Activated CD4-positive, alpha-beta T cell treated with anti-CD3 and anti-CD28 coated beads, Interleukin-2, amount 10 ng/mL, durations not matched to agents 24 days and 14 days (primary cell): Measurements from ENCODE around the gene EXOC4. TPM values are rescaled to one million over a fixed set of nuclear protein-coding genes. Genes with fewer than 3 reads are reported as not detected.
"Not testable (repeated sequence)": the region's sequence is repeated elsewhere in the genome, so short reads cannot be mapped to it uniquely, and the experiment has no call there.

Source experiments
- DNase-seq: peaks from one replicate; pipeline ENCODE4 v3.0.0; 2022
- H3K27ac Mint-ChIP-seq: one replicate; pipeline ENCODE4 v1.8.0; 2022; ENCODE audit warnings: mild to moderate bottlenecking, mixed read lengths
- H3K27me3 Mint-ChIP-seq: one replicate; pipeline ENCODE4 v1.8.0; 2022; ENCODE audit warnings: mixed read lengths
- H3K36me3 Mint-ChIP-seq: one replicate; pipeline ENCODE4 v1.8.0; 2022; ENCODE audit warnings: low read depth, mild to moderate bottlenecking, mixed read lengths
- H3K4me1 Mint-ChIP-seq: one replicate; pipeline ENCODE4 v1.8.0; 2021; ENCODE audit warnings: mixed read lengths
- H3K4me3 Mint-ChIP-seq: one replicate; pipeline ENCODE4 v1.8.0; 2022; ENCODE audit warnings: mild to moderate bottlenecking, moderate library complexity, mixed read lengths
- H3K9me3 Mint-ChIP-seq: one replicate; pipeline ENCODE4 v1.8.0; 2021; ENCODE audit warnings: mixed read lengths
- intact Hi-C: fragments of 100-400 bp; cut with micrococcal nuclease; formaldehyde crosslinking; loops from one replicate; pipeline ENCODE4 v1.15.1; 2023
- total RNA-seq: library from RNA; stranded (reverse); gene quantifications from 2 replicates; pipeline ENCODE4 v1.2.3, GENCODE V29; 2022

EXOC4 gene
- total RNA-seq, 1 donor from 2014 or later = 53.0 TPM

DNA sequence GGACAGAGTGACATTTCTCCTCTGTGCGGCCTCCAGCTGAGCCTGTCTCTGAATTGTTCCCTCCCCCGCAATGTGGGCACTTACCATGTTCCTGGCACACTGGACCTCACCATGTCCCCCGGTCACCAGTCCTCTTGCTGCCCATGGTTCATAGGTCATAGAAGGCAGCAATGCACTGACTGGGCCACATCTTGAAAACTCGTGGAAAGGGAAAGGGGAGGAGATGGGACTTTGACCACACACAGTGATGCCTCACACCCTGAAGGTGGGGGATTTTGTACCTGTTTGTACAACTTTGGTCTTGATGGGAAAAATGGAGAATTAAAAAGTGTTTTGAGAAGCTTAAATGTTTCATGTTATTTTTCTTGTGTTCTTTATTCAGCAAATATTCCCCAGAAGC is 812.5 kb downstream of the EXOC4 start:
- H3K4me3 Mint-ChIP-seq = no peak overlapping the region
- no peak overlapping the region for H3K27ac Mint-ChIP-seq
- H3K36me3 Mint-ChIP-seq = no peaks in the 10 kb centered on the region
- H3K9me3 Mint-ChIP-seq = no peaks in the 10 kb centered on the region
- H3K27me3 Mint-ChIP-seq = no peaks in the 10 kb centered on the region
- no peak for DNase-seq
- intact Hi-C loops = no loop called here
- H3K4me1 Mint-ChIP-seq = no peaks in the 10 kb centered on the region

DNA sequence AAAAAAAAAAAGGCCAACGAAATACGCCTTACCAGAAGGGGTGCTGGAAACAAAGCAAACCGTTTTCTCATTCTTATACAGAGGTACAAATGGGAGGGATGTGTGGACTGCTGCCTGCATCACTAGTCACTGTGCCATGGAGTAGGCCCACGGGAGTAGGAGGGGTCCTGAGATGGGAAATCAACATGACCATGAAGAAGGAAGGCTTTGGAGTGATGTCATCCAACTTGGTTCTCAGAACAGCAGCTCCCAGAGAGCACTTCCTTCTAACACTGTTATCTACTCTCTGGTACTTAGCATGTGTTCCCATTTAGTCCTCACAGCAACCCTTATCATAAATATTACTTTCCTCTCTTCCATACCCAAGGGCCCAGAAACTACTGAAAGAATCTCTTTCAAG is 814.3 kb downstream of the EXOC4 start:
- Mint-ChIP-seq H3K4me1 (no peaks in the 10 kb centered on the region), H3K9me3 (no peaks in the 10 kb centered on the region), H3K27ac (no peak overlapping the region), H3K4me3 (no peak overlapping the region), H3K36me3 (no peaks in the 10 kb centered on the region), H3K27me3 (no peaks in the 10 kb centered on the region)
- no peak for DNase-seq
- intact Hi-C loops = no loop called here

DNA sequence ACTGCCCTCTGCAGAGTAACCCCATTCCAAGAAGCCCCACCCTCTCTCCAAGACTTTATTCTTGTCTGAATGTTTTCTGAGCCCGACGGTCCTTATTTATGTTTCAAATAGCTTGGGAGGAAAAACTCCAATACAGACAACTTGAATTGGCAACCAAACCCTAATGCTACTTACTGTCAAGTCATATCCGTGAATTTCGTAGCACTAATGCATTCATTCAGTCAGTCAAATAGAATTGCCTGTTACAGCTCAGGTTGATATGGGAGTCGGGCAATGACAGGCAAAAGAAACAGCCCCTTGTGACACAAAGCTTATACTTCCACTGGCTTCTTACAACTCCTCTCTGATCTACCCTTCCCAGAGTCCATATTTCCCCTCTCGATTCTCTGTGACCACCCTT is 815.8 kb downstream of the EXOC4 start:
- H3K27ac Mint-ChIP-seq = no peak overlapping the region
- intact Hi-C loops = no loop called here
- no peaks in the 10 kb centered on the region for H3K27me3 Mint-ChIP-seq
- no peak overlapping the region for H3K4me3 Mint-ChIP-seq
- no peaks in the 10 kb centered on the region for H3K4me1 Mint-ChIP-seq
- H3K36me3 Mint-ChIP-seq = no peaks in the 10 kb centered on the region
- no peaks in the 10 kb centered on the region for H3K9me3 Mint-ChIP-seq
- DNase-seq = no peak

DNA sequence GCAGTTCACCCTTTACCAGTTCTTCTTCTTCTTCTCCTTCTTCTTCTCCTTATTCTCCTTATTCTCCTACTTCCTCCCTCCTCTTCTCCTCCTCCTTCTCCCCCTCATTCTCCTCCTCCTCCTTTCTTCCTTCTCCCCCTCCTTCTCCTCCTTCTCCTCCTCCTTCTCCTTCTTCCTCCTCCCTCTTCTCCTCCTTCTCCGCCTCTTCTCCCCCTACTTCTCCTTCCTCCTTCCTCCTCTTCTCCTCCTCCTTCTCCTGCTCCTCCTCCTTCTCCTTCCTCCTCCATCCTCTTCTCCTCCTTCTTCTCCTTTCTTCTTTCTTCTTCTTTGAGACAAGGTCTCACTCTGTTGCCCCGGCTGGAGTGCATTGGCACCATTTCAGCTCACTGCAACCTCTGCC is 816.3 kb downstream of the EXOC4 start:
- Mint-ChIP-seq H3K27me3 (no peaks in the 10 kb centered on the region), H3K9me3 (no peaks in the 10 kb centered on the region), H3K4me3 (no peak overlapping the region), H3K27ac (no peak overlapping the region), H3K36me3 (no peaks in the 10 kb centered on the region), H3K4me1 (no peaks in the 10 kb centered on the region)
- intact Hi-C loops = no loop called here
- no peak for DNase-seq

DNA sequence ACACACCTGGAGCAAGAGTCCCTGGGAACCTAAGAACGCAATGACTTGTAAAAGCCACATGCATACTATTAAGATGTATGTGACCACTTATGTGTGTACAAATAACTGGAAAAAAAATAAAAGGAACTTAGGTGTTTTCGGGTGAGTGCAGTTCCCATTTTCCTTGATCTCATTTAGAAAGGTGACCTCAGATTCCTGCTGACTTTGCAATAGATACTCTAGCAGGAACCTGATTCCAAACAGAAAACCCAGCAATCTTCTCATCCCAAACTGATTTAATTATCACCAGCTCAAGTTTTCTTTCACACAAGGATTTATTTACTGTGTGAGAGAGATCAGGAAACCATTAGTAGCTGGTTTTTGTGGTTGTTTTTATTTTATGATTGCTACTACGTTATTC is 817.8 kb downstream of the EXOC4 start:
- Mint-ChIP-seq H3K4me1 (no peaks in the 10 kb centered on the region), H3K27ac (no peak overlapping the region), H3K9me3 (peaks cover 7% of the 10 kb centered on the region), H3K4me3 (no peak overlapping the region), H3K27me3 (no peaks in the 10 kb centered on the region), H3K36me3 (peaks cover 3% of the 10 kb centered on the region)
- intact Hi-C loops = no loop called here
- DNase-seq = no peak

DNA sequence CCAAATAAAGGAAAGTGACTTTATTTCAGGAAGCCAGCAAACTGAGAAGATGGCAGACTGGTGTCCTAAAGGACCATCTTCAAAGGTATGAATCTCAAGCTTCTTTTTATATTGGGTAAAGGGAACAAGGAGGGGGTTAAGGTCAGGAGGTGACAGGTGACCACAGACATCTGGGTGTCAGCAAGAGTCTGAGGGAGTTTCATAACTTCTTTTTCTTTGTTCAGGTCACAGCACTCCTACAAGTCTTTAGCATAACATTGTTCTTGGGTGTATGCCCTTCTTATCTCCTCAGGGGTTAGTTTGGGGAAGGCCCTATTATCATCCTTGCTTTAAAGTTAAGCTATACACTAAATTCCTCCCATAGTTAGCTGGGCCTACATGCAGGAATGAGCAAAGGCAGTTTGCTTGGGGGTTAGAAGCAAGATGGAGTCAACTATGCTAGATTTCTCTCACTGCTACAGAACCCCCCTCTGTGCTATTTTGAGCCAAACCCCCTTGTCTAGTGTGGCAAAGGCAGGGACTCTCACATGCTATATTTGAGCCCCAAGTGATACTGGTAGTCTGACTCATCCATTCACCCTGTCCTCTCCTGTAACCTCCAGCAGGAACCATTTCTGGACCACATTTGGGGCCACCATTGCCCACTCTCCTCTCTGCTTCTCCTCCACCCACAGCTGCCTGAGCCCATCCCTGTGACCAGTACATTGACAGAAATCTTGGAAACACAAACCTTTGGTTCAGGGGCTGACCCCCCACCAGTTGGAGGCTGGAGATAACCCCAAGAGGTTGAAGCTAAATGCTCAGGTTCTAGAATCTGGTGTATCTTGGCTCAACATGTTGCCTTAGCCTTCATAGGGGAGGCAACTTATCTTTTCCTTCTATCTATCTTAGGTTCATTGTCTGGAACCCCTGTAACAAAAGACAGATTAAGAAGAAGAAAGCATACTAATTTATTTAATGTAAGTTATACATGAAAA is 818.8 kb downstream of the EXOC4 start:
- Mint-ChIP-seq H3K4me1 (no peaks in the 10 kb centered on the region), H3K36me3 (peaks cover 3% of the 10 kb centered on the region), H3K9me3 (peaks cover 8% of the 10 kb centered on the region), H3K27ac (no peak overlapping the region), H3K4me3 (no peak overlapping the region), H3K27me3 (no peaks in the 10 kb centered on the region)
- intact Hi-C loops = no loop called here
- DNase-seq = no peak

DNA sequence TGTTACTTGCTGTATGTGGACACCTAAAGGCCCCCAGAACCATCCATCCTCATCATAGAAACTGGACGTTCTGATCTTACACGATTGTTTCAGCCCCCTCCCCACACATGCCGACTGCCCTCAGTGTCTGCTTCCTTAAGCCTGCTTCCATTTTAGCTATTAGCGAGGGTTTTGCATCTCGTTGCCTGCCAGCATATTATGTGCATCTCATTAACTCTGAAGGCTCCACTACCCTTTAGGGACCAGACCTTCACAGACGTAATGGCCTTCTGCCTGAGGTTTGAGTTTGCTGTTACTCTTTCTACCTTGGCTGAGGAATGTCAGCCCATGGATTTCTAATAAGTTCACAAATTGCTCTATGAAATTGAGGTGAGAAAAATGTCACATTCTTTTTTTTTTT is 820.4 kb downstream of the EXOC4 start:
- no peak for DNase-seq
- no peak overlapping the region for H3K27ac Mint-ChIP-seq
- peaks cover 8% of the 10 kb centered on the region for H3K9me3 Mint-ChIP-seq
- peaks cover 3% of the 10 kb centered on the region for H3K36me3 Mint-ChIP-seq
- no peak overlapping the region for H3K4me3 Mint-ChIP-seq
- H3K27me3 Mint-ChIP-seq = no peaks in the 10 kb centered on the region
- no peaks in the 10 kb centered on the region for H3K4me1 Mint-ChIP-seq
- intact Hi-C loops = no loop called here

DNA sequence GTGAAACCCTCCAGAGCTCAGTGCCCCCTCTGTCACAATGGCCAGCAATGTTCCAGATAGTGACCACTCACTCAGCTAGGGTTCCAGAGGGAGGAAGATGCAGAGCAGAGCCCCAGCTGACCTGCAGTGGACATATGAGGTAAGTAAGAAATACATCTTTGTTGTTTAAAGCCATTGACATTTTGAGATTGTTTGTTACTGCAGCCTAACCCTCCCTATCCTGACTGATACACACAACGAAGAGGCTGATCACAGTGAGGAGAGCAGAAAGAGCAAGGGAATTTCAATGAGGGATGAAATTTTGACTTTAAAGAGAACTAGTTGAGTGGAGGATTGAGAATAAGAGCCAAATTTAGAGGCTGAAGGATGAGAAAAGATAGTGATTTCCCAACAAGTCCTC is 822.9 kb downstream of the EXOC4 start:
- Mint-ChIP-seq H3K36me3 (peaks cover 3% of the 10 kb centered on the region), H3K9me3 (peaks cover 8% of the 10 kb centered on the region), H3K27me3 (no peaks in the 10 kb centered on the region), H3K4me3 (no peak overlapping the region), H3K4me1 (no peaks in the 10 kb centered on the region), H3K27ac (no peak overlapping the region)
- intact Hi-C loops = no loop called here
- no peak for DNase-seq

DNA sequence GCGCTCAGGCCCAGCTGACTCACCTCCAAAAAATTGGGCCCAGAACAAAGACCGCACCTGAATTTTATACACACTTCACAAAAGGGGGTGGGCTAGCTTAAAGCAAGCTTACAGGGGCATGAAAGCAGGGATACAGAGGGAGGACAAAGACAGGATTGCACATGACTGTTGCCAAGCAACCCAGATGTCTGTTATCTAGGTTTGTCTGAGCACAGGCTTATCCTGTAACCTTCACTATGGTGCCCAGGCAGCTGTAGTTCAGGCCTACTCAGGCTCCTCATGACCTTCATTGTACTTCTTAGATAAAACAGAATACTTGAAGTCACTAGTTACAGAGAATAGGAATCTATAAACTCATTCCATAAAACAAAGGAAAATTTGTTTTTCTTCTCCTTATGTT is 824.7 kb downstream of the EXOC4 start:
- H3K4me3 Mint-ChIP-seq, H3K36me3 Mint-ChIP-seq, H3K27ac Mint-ChIP-seq, H3K4me1 Mint-ChIP-seq, intact Hi-C loops, H3K9me3 Mint-ChIP-seq, DNase-seq, H3K27me3 Mint-ChIP-seq: not testable (repeated sequence)

DNA sequence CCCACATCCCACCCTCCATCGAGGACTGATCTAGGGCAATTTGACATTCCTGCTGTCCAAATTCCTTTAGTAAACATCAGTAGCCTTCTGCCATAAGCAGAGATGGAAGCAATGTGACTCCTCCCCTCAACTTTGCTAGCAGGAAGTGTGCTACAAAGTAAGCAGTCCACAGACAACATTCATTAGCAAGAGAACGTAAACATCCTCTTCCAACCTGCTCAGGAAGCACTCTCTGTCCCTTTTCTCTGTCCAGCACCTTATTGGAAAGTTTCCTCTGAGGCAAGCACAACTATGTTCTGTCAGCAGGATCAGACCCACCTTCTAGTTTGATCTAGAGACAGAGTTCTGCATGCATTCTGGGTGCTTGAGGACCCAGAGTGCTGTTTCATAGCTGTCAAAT is 826.1 kb downstream of the EXOC4 start:
- Mint-ChIP-seq H3K4me1 (no peaks in the 10 kb centered on the region), H3K27me3 (no peaks in the 10 kb centered on the region), H3K27ac (no peak overlapping the region), H3K36me3 (peaks cover 3% of the 10 kb centered on the region), H3K9me3 (peaks cover 8% of the 10 kb centered on the region), H3K4me3 (no peak overlapping the region)
- DNase-seq = no peak
- intact Hi-C loops = no loop called here

DNA sequence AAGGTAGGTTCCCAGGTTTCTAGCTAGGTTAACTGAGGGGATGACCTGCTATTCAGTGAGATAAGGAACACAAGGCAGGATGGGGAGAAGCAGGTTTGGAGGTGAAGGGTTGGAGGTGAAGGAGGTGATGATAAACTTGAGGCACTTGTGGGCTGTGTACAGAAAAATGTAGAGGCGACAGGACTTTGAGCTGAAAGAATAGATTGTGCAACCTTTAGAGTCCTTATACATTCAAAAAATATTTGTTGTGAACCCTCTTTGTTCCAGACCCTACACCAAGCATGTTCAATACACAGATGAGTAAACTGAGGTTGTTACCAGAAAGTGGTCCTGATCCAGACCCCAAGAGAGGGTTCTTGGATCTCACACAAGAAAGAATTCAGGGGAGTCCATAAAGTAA is 828.8 kb downstream of the EXOC4 start:
- Mint-ChIP-seq H3K9me3 (no peaks in the 10 kb centered on the region), H3K4me3 (no peak overlapping the region), H3K4me1 (no peaks in the 10 kb centered on the region), H3K27me3 (no peaks in the 10 kb centered on the region), H3K36me3 (no peaks in the 10 kb centered on the region), H3K27ac (no peak overlapping the region)
- no peak for DNase-seq
- intact Hi-C loops = no loop called here

DNA sequence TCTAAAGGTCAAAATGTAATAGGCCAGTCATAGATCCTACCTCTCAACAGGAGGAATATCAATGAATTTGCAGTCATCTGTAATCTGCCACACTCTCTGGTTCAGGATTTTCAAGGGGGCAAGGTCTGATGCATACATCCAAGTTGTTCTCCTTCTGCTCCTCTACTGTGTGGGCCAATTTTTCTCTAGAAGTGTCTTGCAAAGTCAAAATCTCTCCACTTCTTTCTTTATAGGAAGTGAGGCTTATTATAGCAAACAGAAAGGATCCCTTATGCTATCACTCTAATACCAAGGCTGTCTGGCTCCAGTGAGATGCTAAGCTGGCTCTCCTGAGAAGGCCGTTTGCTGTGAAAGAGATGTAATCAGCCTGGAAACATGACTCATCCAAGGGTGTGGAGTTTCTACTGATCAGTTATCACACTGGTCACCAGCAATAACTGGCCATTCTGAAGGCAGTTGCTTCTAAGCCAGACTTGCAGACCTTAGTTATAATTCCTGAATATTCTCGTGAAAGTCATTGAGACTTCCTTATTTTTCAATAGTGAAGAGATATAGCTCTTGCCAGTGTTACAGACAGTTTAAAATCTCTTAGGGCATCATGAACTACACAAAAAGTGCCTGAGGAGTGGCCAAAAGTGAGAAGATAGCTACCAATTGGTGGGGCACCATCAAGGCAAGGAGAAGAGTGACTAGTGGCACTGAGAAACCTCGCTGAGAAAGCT is 831.0 kb downstream of the EXOC4 start:
- no peak for DNase-seq
- H3K9me3 Mint-ChIP-seq = peaks cover 5% of the 10 kb centered on the region
- intact Hi-C loops = no loop called here
- no peak overlapping the region for H3K27ac Mint-ChIP-seq
- H3K4me1 Mint-ChIP-seq = no peaks in the 10 kb centered on the region
- H3K4me3 Mint-ChIP-seq = no peak overlapping the region
- H3K27me3 Mint-ChIP-seq = no peaks in the 10 kb centered on the region
- no peaks in the 10 kb centered on the region for H3K36me3 Mint-ChIP-seq

DNA sequence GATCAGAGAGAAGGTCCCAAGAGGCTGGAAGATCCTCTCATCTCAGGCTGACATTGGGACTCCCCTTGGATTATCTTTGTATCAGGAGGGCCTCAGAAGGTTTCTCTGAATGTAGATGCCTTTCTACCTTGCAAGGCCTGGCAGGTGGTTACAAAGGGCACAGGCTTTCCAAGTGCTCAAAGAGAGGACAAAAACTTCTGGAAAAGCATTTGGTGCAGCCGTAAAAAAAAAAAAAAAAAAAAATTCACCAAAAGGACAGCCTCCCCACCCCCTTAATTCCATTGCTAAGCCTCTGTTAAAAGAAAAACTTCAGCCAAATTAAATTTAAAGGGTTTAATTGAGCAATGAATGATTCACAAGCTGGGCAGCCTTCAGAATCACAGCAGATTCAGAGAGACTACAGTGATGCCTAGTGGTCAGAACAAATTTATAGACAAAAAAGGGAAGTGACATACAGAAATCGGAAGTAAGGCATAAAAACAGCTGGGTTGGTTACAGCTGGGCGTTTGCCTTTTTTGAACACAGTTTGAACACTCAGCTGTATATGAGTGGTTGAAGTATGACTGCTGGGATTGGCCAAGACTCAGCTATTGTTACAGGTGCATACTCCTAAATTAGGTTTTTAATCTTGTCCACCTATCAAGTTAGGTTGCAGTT is 831.7 kb downstream of the EXOC4 start:
- peaks cover 9% of the 10 kb centered on the region for H3K9me3 Mint-ChIP-seq
- no peaks in the 10 kb centered on the region for H3K27me3 Mint-ChIP-seq
- H3K36me3 Mint-ChIP-seq = no peaks in the 10 kb centered on the region
- no peak overlapping the region for H3K27ac Mint-ChIP-seq
- no peak for DNase-seq
- no peaks in the 10 kb centered on the region for H3K4me1 Mint-ChIP-seq
- H3K4me3 Mint-ChIP-seq = no peak overlapping the region
- intact Hi-C loops = no loop called here

DNA sequence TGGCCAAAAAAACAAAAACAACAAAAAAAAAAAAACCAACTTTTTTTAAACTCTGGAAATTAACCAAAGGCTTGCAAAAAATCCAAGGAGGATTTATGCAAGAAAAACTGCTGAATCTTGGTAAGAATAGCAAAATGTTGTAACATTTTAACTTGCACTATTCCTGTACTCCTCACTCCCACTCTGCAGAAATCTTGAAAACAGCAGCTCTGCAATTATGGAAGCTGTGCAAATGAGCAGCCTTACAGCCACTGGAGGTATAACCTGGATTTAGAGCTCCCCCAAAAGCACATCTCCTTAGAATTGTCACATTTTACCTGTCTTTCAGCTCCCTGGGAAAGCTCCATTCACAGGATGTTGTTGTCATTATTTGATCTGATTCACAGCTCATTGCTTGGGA is 832.4 kb downstream of the EXOC4 start:
- Mint-ChIP-seq H3K27ac (no peak overlapping the region), H3K4me1 (no peaks in the 10 kb centered on the region), H3K27me3 (no peaks in the 10 kb centered on the region), H3K9me3 (peaks cover 15% of the 10 kb centered on the region), H3K36me3 (no peaks in the 10 kb centered on the region), H3K4me3 (no peak overlapping the region)
- intact Hi-C loops = no loop called here
- no peak for DNase-seq
